OCI-LY1 (cell line): ENCODE data around the gene ABLIM3.

Source experiments
- H2AFZ ChIP-seq: fragments of 200-600 bp; sonication (generic), shearing (Covaris generic); 2 replicates; pipeline ENCODE4 v1.6.0; 2014; ENCODE audit warnings: antibody characterized with exemption, mild to moderate bottlenecking, low read length
- H3F3A ChIP-seq: fragments of 200-600 bp; sonication (generic), shearing (Covaris generic); 2 replicates; pipeline ENCODE4 v1.6.0; 2014; ENCODE audit warnings: mild to moderate bottlenecking, antibody characterized with exemption, low read length, moderate library complexity; ENCODE audit not compliant: insufficient read depth
- H3K27ac ChIP-seq: fragments of 200-600 bp; sonication (generic); 2 replicates; pipeline ENCODE4 v1.5.1; 2014; ENCODE audit warnings: low read length, mixed run types, mild to moderate bottlenecking, low read depth; ENCODE audit not compliant: poor library complexity, severe bottlenecking
- H3K27me3 ChIP-seq: fragments of 200-600 bp; sonication (generic); 2 replicates; pipeline ENCODE4 v1.6.0; 2014; ENCODE audit warnings: antibody characterized with exemption, mild to moderate bottlenecking, low read length, moderate library complexity; ENCODE audit not compliant: insufficient read depth
- H3K36me3 ChIP-seq: fragments of 200-600 bp; sonication (generic); 2 replicates; pipeline ENCODE4 v1.6.1; 2014; ENCODE audit warnings: mild to moderate bottlenecking, antibody characterized with exemption, low read length, moderate library complexity, mixed read lengths; ENCODE audit not compliant: insufficient read depth
- H3K4me1 ChIP-seq: fragments of 200-600 bp; sonication (generic); 2 replicates; pipeline ENCODE4 v1.5.1; 2014; ENCODE audit warnings: mild to moderate bottlenecking, low read length, moderate library complexity; ENCODE audit not compliant: insufficient read depth, severe bottlenecking
- H3K4me2 ChIP-seq: fragments of 200-600 bp; sonication (generic), shearing (Covaris generic); 2 replicates; pipeline ENCODE4 v1.6.1; 2014; ENCODE audit warnings: low read length
- H3K4me3 ChIP-seq: fragments of 200-600 bp; sonication (generic); 2 replicates; pipeline ENCODE4 v1.5.1; 2014; ENCODE audit warnings: low read length, low read depth, mild to moderate bottlenecking, mixed read lengths; ENCODE audit not compliant: poor library complexity, severe bottlenecking
- H3K79me2 ChIP-seq: fragments of 200-600 bp; shearing (Covaris generic); 2 replicates; pipeline ENCODE4 v1.6.1; 2016; ENCODE audit warnings: mixed run types, low read length, mixed read lengths; ENCODE audit not compliant: insufficient read depth
- H3K9ac ChIP-seq: fragments of 200-600 bp; sonication (generic), shearing (Covaris generic); 2 replicates; pipeline ENCODE4 v1.6.1; 2014; ENCODE audit warnings: mild to moderate bottlenecking, low read length, mixed read lengths
- H3K9me2 ChIP-seq: fragments of 200-600 bp; sonication (generic), shearing (Covaris generic); 2 replicates; pipeline ENCODE4 v1.6.1; 2014; ENCODE audit warnings: low read depth, mild to moderate bottlenecking, low read length, mixed read lengths
- H3K9me3 ChIP-seq: fragments of 200-600 bp; shearing (Covaris generic); 2 replicates; pipeline ENCODE4 v1.6.1; 2014; ENCODE audit warnings: low read length, mixed read lengths
- H4K20me1 ChIP-seq: fragments of 200-600 bp; sonication (generic), shearing (Covaris generic); 2 replicates; pipeline ENCODE4 v1.6.0; 2016; ENCODE audit warnings: mild to moderate bottlenecking, low read length; ENCODE audit not compliant: insufficient read depth
- CTCF ChIP-seq: fragments of 200-600 bp; sonication (generic), shearing (Covaris generic); IDR thresholded peaks from 2 replicates; pipeline ENCODE4 v1.5.1; 2017; ENCODE audit warnings: mild to moderate bottlenecking, antibody characterized with exemption, low read length, moderate library complexity, mixed read lengths
- EZH2 ChIP-seq: fragments of 200-600 bp; sonication (generic), shearing (Covaris generic); IDR thresholded peaks from 2 replicates; pipeline ENCODE4 v1.8.0; 2017; ENCODE audit warnings: borderline replicate concordance, mixed run types, mild to moderate bottlenecking, antibody characterized with exemption, low read length, moderate library complexity, mixed read lengths

Gene ABLIM3

GRCh38 chr5:149280124-149280523, 138.8 kb downstream of the ABLIM3 start:
- 0 out of 2 replicates have a peak, but pooled peaks cover 4% of the 10 kb centered on the region for H3K27me3 ChIP-seq
- no peaks in the 10 kb centered on the region for H3K9me3 ChIP-seq
- no peaks in the 10 kb centered on the region for H4K20me1 ChIP-seq
- H3K4me3 ChIP-seq = no peak overlapping the region
- H3K9ac ChIP-seq = no peak overlapping the region
- H3K36me3 ChIP-seq = no peaks in the 10 kb centered on the region
- no peaks in the 10 kb centered on the region for H3K79me2 ChIP-seq
- H3K4me2 ChIP-seq = no peak overlapping the region
- no peaks in the 10 kb centered on the region for H3F3A ChIP-seq
- no peak overlapping the region for H3K27ac ChIP-seq
- no peaks in the 10 kb centered on the region for H3K9me2 ChIP-seq
- no peak overlapping the region for H2AFZ ChIP-seq
- H3K4me1 ChIP-seq = no peaks in the 10 kb centered on the region
- TF ChIP-seq CTCF (no peak), EZH2 (no peak)

DNA sequence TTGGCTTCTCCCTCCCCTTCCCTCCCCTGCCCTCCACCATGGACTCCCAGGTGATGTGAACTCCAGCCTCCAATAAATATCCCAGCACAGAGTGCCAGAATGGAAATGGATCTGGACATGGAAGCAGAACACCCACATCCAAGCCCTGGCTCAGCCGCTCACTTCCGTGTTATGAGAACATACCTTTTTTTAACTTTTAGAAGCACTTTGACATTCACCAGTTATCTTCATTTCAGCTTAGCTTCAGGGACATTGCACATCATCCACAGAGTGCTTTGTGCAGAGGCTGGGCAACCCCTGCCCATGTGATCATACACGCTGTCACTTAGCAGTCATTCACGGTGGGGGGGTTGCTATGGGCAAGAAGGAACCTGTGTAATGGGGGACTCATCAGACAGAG, 139.5 kb downstream of the ABLIM3 start:
- Histone ChIP-seq H3K9ac (no peak overlapping the region), H2AFZ (no peak overlapping the region), H3K4me2 (no peak overlapping the region), H3K9me2 (no peaks in the 10 kb centered on the region), H3F3A (no peaks in the 10 kb centered on the region), H3K27ac (no peak overlapping the region), H3K4me3 (no peak overlapping the region), H3K27me3 (0 out of 2 replicates have a peak, but pooled peaks cover 4% of the 10 kb centered on the region), H3K9me3 (no peaks in the 10 kb centered on the region), H4K20me1 (no peaks in the 10 kb centered on the region), H3K79me2 (no peaks in the 10 kb centered on the region), H3K4me1 (no peaks in the 10 kb centered on the region), H3K36me3 (no peaks in the 10 kb centered on the region)
- TF ChIP-seq EZH2 = no peak
- TF ChIP-seq CTCF = no peak

DNA sequence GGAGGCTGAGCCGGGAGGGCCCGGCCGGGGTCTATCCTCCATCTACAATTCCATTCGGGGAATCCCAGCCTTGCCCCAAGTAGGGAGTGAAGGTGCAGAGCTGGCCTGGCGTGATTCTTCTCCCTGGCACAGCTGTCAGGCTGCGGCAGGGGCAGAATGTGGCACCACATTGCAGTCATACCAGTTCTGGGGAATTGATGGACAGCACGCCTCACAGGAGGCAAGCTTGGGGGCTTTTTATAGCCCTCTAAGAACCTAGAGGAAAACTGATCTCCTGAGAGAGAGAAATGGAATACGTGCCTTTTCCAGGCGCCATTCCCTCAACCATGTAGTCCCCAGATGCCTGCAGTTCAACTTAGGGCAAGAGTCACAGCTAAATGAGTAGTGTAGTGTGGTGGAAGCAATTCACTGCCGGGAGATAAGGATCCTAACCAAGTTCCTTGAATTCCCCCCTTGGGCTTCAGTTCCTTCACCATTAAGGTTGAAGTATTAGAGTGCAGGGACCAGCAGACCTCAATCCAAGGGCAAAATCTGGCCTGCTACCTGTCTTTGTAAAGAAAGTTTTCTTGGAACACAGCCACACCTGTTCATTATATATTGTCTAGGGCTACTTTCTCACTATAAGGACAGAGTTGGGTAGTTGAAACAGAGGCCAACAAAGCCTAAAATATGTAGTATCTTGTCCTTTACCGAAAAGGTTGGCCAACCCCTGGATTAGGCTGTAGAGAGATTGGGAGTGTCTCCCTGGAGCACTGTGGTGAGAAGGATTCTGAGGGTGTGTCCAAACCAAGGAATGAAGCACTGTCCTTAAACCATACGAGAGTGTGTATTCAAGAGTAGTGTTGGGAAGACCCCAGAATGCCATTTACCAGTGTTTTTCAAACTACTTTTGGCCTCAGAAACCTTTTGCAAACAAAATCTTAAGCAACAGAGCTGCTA, 141.0 kb downstream of the ABLIM3 start:
- H3K9me3 ChIP-seq = no peaks in the 10 kb centered on the region
- H3K79me2 ChIP-seq = no peaks in the 10 kb centered on the region
- H3K27ac ChIP-seq = no peak overlapping the region
- no peak for TF ChIP-seq EZH2
- no peak for TF ChIP-seq CTCF
- no peak overlapping the region for H3K4me3 ChIP-seq
- H3K27me3 ChIP-seq = 0 out of 2 replicates have a peak, but pooled peaks cover 4% of the 10 kb centered on the region
- H2AFZ ChIP-seq = no peak overlapping the region
- H3K4me2 ChIP-seq = no peak overlapping the region
- no peaks in the 10 kb centered on the region for H3F3A ChIP-seq
- H4K20me1 ChIP-seq = no peaks in the 10 kb centered on the region
- no peak overlapping the region for H3K9ac ChIP-seq
- H3K4me1 ChIP-seq = no peaks in the 10 kb centered on the region
- H3K9me2 ChIP-seq = no peaks in the 10 kb centered on the region
- no peaks in the 10 kb centered on the region for H3K36me3 ChIP-seq
